OCI-LY7 (cell line): ENCODE results near the gene CD164. TPM values are rescaled to one million over a fixed set of nuclear protein-coding genes. Genes with fewer than 3 reads are reported as not detected.

ENCODE experiments used
- BruUV-seq: library from RNA; stranded (reverse); fragments of 400-500 nt; replicated peaks from 2 replicates; lab custom pipeline; 2021; lab: Mats Ljungman, UMichigan
- CTCF ChIA-PET: fragments of 300-600 bp; sonication (Branson Sonifier 250); formaldehyde crosslinking; loops from one replicate; lab custom pipeline; 2022; ENCODE audit warnings: antibody characterized with exemption; ENCODE audit not compliant: unreplicated experiment; lab: Charles Lee
- POLR2A ChIA-PET: fragments of 300-600 bp; sonication (Branson Sonifier 250); formaldehyde crosslinking; loops from one replicate; lab custom pipeline; 2022; ENCODE audit warnings: antibody characterized with exemption; lab: Charles Lee
- DNase-seq: peaks from one replicate; pipeline ENCODE4 v3.0.0-alpha.2; 2015; ENCODE audit warnings: low spot score
- H2AFZ ChIP-seq: fragments of 200-600 bp; sonication (generic), shearing (Covaris generic); 2 replicates; pipeline ENCODE4 v1.6.1; 2014; ENCODE audit warnings: mild to moderate bottlenecking, antibody characterized with exemption, low read length, moderate library complexity
- H3K27ac ChIP-seq: fragments of 200-600 bp; sonication (generic); 2 replicates; pipeline ENCODE4 v1.5.1; 2014; ENCODE audit warnings: mixed run types, low read depth, mild to moderate bottlenecking, moderate library complexity, low read length, inconsistent platforms; ENCODE audit not compliant: poor library complexity, severe bottlenecking
- H3K36me3 ChIP-seq: fragments of 200-600 bp; sonication (generic); 2 replicates; pipeline ENCODE4 v1.6.1; 2014; ENCODE audit warnings: mild to moderate bottlenecking, antibody characterized with exemption, low read length, moderate library complexity, mixed read lengths; ENCODE audit not compliant: insufficient read depth
- H3K4me1 ChIP-seq: fragments of 200-600 bp; sonication (generic); 2 replicates; pipeline ENCODE4 v1.5.1; 2014; ENCODE audit warnings: mild to moderate bottlenecking, low read length; ENCODE audit not compliant: insufficient read depth, poor library complexity, severe bottlenecking
- H3K4me2 ChIP-seq: fragments of 200-600 bp; sonication (generic); 2 replicates; pipeline ENCODE4 v1.6.1; 2014; ENCODE audit warnings: mild to moderate bottlenecking, low read length
- H3K4me3 ChIP-seq: fragments of 200-600 bp; sonication (generic); 2 replicates; pipeline ENCODE4 v1.5.1; 2014; ENCODE audit warnings: mild to moderate bottlenecking, low read depth, low read length; ENCODE audit not compliant: poor library complexity, severe bottlenecking
- H3K79me2 ChIP-seq: fragments of 200-600 bp; sonication (generic); 2 replicates; pipeline ENCODE4 v1.6.1; 2016; ENCODE audit warnings: low read depth, mild to moderate bottlenecking, low read length, moderate library complexity, mixed read lengths; ENCODE audit not compliant: insufficient read depth
- H3K9me2 ChIP-seq: fragments of 200-600 bp; sonication (generic); 2 replicates; pipeline ENCODE4 v1.6.1; 2016; ENCODE audit warnings: mild to moderate bottlenecking, low read length, mixed read lengths; ENCODE audit not compliant: insufficient read depth
- H3K9me3 ChIP-seq: fragments of 200-600 bp; sonication (generic); 2 replicates; pipeline ENCODE4 v1.6.1; 2014; ENCODE audit warnings: mild to moderate bottlenecking, mixed run types, low read length, mixed read lengths
- H4K20me1 ChIP-seq: fragments of 200-600 bp; sonication (generic); 2 replicates; pipeline ENCODE4 v1.6.1; 2014; ENCODE audit warnings: mild to moderate bottlenecking, antibody characterized with exemption, low read length, moderate library complexity, mixed read lengths; ENCODE audit not compliant: insufficient read depth
- CTCF ChIP-seq: fragments of 200-600 bp; sonication (generic); conservative IDR thresholded peaks from 2 replicates; pipeline ENCODE4 v1.5.1; 2014; ENCODE audit warnings: mild to moderate bottlenecking, antibody characterized with exemption, low read length, moderate library complexity, mixed read lengths
- EZH2phosphoT487 ChIP-seq: fragments of 200-600 bp; sonication (generic); IDR thresholded peaks from 2 replicates; pipeline ENCODE4 v1.6.1; 2018; ENCODE audit warnings: low read depth, borderline replicate concordance, mild to moderate bottlenecking, mixed run types, antibody characterized with exemption, low read length, moderate library complexity, mixed read lengths
- intact Hi-C: fragments of 100-400 bp; cut with micrococcal nuclease; formaldehyde crosslinking; loops from one replicate; pipeline ENCODE4 v1.10.0; 2022; ENCODE audit not compliant: unreplicated experiment
- total RNA-seq, 2 experiments: library from RNA; depleted of rRNA in 1 of 2; stranded (reverse); fragments of >200 nt in 1 of 2; shearing (Covaris generic) in 1 of 2; gene quantifications; 2 replicates each; pipeline ENCODE4 v1.2.3, GENCODE V29; 2014 to 2022

Gene CD164
- total RNA-seq, 2 experiments from 2014 or later = 48.7 to 107 TPM

- intact Hi-C loops = no loop called here
- Histone ChIP-seq H3K27ac (no peak overlapping the region), H3K4me1 (no peaks in the 10 kb centered on the region), H3K36me3 (no peaks in the 10 kb centered on the region), H2AFZ (no peak overlapping the region), H3K4me2 (no peak overlapping the region), H3K9me3 (no peaks in the 10 kb centered on the region), H3K9me2 (no peaks in the 10 kb centered on the region), H3K79me2 (no peaks in the 10 kb centered on the region), H3K4me3 (no peak overlapping the region), H4K20me1 (no peaks in the 10 kb centered on the region)
- ChIA-PET CTCF (no interaction called here), POLR2A (interaction anchor here (0.7 kb wide), 1 partner anchor 1772 kb away, joined by 3 read pairs; no protein-coding TSS in a partner anchor)
- no TSS peak for BruUV-seq
- no peak for TF ChIP-seq EZH2phosphoT487
- no peak for TF ChIP-seq CTCF
- DNase-seq = no peak
Measured at GRCh38 chr6:109348226-109348625, 34.0 kb downstream of the CD164 start.

- POLR2A ChIA-PET = no interaction called here
Measured at GRCh38 chr6:109347779-109348178, 34.5 kb downstream of the CD164 start.

More at GRCh38 chr6:109347779-109348178, 34.5 kb downstream of the CD164 start:
- CTCF ChIA-PET = no interaction called here
- H3K4me1 ChIP-seq = no peaks in the 10 kb centered on the region
- H4K20me1 ChIP-seq = no peaks in the 10 kb centered on the region
- intact Hi-C loops = no loop called here
- H2AFZ ChIP-seq = no peak overlapping the region
- H3K79me2 ChIP-seq = no peaks in the 10 kb centered on the region
- no peak overlapping the region for H3K4me3 ChIP-seq
- no peaks in the 10 kb centered on the region for H3K9me2 ChIP-seq
- H3K36me3 ChIP-seq = no peaks in the 10 kb centered on the region
- no peaks in the 10 kb centered on the region for H3K9me3 ChIP-seq
- H3K27ac ChIP-seq = no peak overlapping the region
- TF ChIP-seq EZH2phosphoT487 = no peak
- TF ChIP-seq CTCF = no peak
- no peak for DNase-seq
- no peak overlapping the region for H3K4me2 ChIP-seq
- no TSS peak for BruUV-seq
